K562 (cell line): Measurements from ENCODE around the gene CDC14A. TPM values are rescaled to one million over a fixed set of nuclear protein-coding genes. Genes with fewer than 3 reads are reported as not detected.
A peak's percentile ranks its signal among the peaks of the same experiment; 100 is the strongest.

Experiments
- BRD9 ChIP-seq: fragments of 450-650 bp; IDR thresholded peaks from 2 replicates; pipeline ENCODE4 v1.6.1; 2018; ENCODE audit warnings: low read depth; ENCODE audit not compliant: partially characterized antibody
- DMBX1 ChIP-seq: fragments of 250-450 bp; sonication (Bioruptor Pico); IDR thresholded peaks from 2 replicates; pipeline ENCODE4 v1.8.0; 2022; ENCODE audit warnings: inconsistent platforms, mild to moderate bottlenecking, moderate library complexity, borderline replicate concordance
- ERF ChIP-seq: fragments of 450-650 bp; formaldehyde crosslinking; IDR thresholded peaks from 2 replicates; pipeline ENCODE4 v1.4.0; 2020; ENCODE audit warnings: mild to moderate bottlenecking, mixed read lengths
- ETV6 ChIP-seq, 3 experiments: fragments of 150-350 bp in 1 of 3; sonication (generic) in 1 of 3; formaldehyde crosslinking in 1 of 3; IDR thresholded peaks; 2 replicates each; pipeline versions ENCODE4 v1.6.1 to v1.8.0; 2014 to 2022; ENCODE audit warnings: borderline replicate concordance in 2 of 3, low read depth in 2 of 3, antibody characterized with exemption in 1 of 3, low read length in 1 of 3, mild to moderate bottlenecking in 1 of 3, missing genetic modification reagents in 1 of 3
- GABPA ChIP-seq: fragments of 200-800 bp; sonication (Bioruptor generic); conservative IDR thresholded peaks from 2 replicates; pipeline ENCODE4 v1.6.1; 2016; ENCODE audit warnings: low read depth, missing genetic modification characterization, missing compliant biosample characterization
- HDAC2 ChIP-seq: fragments of 450-650 bp; IDR thresholded peaks from 2 replicates; pipeline ENCODE4 v1.6.1; 2016; ENCODE audit warnings: mild to moderate bottlenecking
- HMGN3 ChIP-seq: IDR thresholded peaks from 2 replicates; pipeline ENCODE4 v1.6.1; 2011; ENCODE audit warnings: borderline replicate concordance, low read depth, mild to moderate bottlenecking, mixed read lengths, low read length; ENCODE audit not compliant: insufficient read length; ENCODE audit errors: extremely low read depth
- JUNB ChIP-seq: fragments of 450-650 bp; formaldehyde crosslinking; conservative IDR thresholded peaks from 2 replicates; pipeline ENCODE4 v1.4.0; 2020; ENCODE audit warnings: mild to moderate bottlenecking
- KLF10 ChIP-seq: fragments of 250-450 bp; sonication (Bioruptor Pico); IDR thresholded peaks from 2 replicates; pipeline ENCODE4 v1.6.1; 2021; ENCODE audit warnings: matching md5 sums
- MECOM ChIP-seq: fragments of 250-450 bp; sonication (Bioruptor Pico); IDR thresholded peaks from 2 replicates; pipeline ENCODE4 v1.8.0; 2022; ENCODE audit warnings: inconsistent platforms
- MTA1 ChIP-seq: fragments of 450-650 bp; IDR thresholded peaks from 2 replicates; pipeline ENCODE4 v1.6.1; 2017; ENCODE audit warnings: borderline replicate concordance
- NCOA4 ChIP-seq: fragments of 450-650 bp; IDR thresholded peaks from 2 replicates; pipeline ENCODE4 v1.6.1; 2018; ENCODE audit warnings: mild to moderate bottlenecking; ENCODE audit not compliant: partially characterized antibody
- NCOA6 ChIP-seq: fragments of 450-650 bp; IDR thresholded peaks from 2 replicates; pipeline ENCODE4 v1.6.1; 2017; ENCODE audit warnings: mild to moderate bottlenecking
- NFE2 ChIP-seq: IDR thresholded peaks from 2 replicates; pipeline ENCODE4 v1.6.1; 2014; ENCODE audit warnings: antibody characterized with exemption, low read depth
- NR2C1 ChIP-seq, 2 experiments: fragments of 450-650 bp; IDR thresholded peaks; 2 replicates each; pipeline ENCODE4 v1.6.1; 2017; ENCODE audit warnings: mild to moderate bottlenecking in 2 of 2, antibody characterized with exemption in 1 of 2, inconsistent platforms in 1 of 2, missing compliant biosample characterization in 1 of 2, missing genetic modification characterization in 1 of 2
- SLC30A9 ChIP-seq: fragments of 250-450 bp; sonication (Bioruptor Pico); IDR thresholded peaks from 2 replicates; pipeline ENCODE4 v1.8.0; 2022; ENCODE audit warnings: mild to moderate bottlenecking, moderate library complexity
- TCF7 ChIP-seq: sonication (generic); IDR thresholded peaks from 2 replicates; pipeline ENCODE4 v1.6.1; 2016; ENCODE audit warnings: antibody characterized with exemption, borderline replicate concordance
- YBX1 ChIP-seq: fragments of 450-650 bp; IDR thresholded peaks from 2 replicates; pipeline ENCODE4 v1.7.1; 2016; ENCODE audit warnings: mild to moderate bottlenecking
- ZSCAN32 ChIP-seq: fragments of 450-650 bp; formaldehyde crosslinking; IDR thresholded peaks from 2 replicates; pipeline ENCODE4 v1.4.0; 2020; ENCODE audit warnings: mild to moderate bottlenecking, moderate library complexity
- polyA plus RNA-seq, 8 experiments: library from polyadenylated mRNA; depleted of rRNA in 4 of 8; stranded (reverse) in 5 of 8; unstranded in 3 of 8; fragments of >200 nt; fragmentation: Nextera tagmentation in 2 of 8; fragmentation: Illumina TruSeq in 1 of 8; extraction: Ambion mirVana in 2 of 8; extraction: Trizol in 1 of 8; gene quantifications; 2 replicates each; pipeline versions ENCODE4 v1.2.1 to v1.2.3, GENCODE V29; 2011 to 2014; ENCODE audit warnings: inconsistent platforms in 1 of 8, missing spikeins in 1 of 8
- total RNA-seq, 7 experiments: library from RNA; depleted of rRNA in 6 of 7; stranded (reverse); fragments of >200 nt in 6 of 7; fragmentation: Illumina TruSeq in 2 of 7; extraction: Trizol in 2 of 7; gene quantifications; 2 replicates each; pipeline versions ENCODE4 v1.2.1 to v1.2.3, GENCODE V29; 2011 to 2021; ENCODE audit warnings: low replicate concordance in 1 of 7
- TF ChIP-seq, protein P1 (sequence below), 2 experiments: fragments of 450-650 bp in 1 of 2; sonication (generic) in 1 of 2; formaldehyde crosslinking; conservative IDR thresholded peaks; 2 replicates each; pipeline versions ENCODE4 v1.4.0 to v1.8.1; 2020 to 2022; ENCODE audit warnings: mild to moderate bottlenecking in 1 of 2, missing genetic modification reagents in 1 of 2
- TF ChIP-seq, protein P2 (sequence below): IDR thresholded peaks from 2 replicates; pipeline ENCODE4 v1.6.1; 2012; ENCODE audit warnings: low read depth, low read length, improper control_type of control experiment, borderline replicate concordance
- TF ChIP-seq, protein P3 (sequence below), 2 experiments: fragments of 450-650 bp in 1 of 2; sonication (generic) in 1 of 2; formaldehyde crosslinking in 1 of 2; IDR thresholded peaks in 1 of 2; conservative IDR thresholded peaks in 1 of 2; 2 replicates each; pipeline versions ENCODE4 v1.6.1 to v1.8.1; 2016 to 2023; ENCODE audit warnings: mild to moderate bottlenecking in 2 of 2, moderate library complexity in 2 of 2, inconsistent platforms in 1 of 2, missing genetic modification reagents in 1 of 2
- TF ChIP-seq, protein P4 (sequence below): fragments of 250-450 bp; sonication (Bioruptor Pico); IDR thresholded peaks from 2 replicates; pipeline ENCODE4 v1.9.0; 2021; ENCODE audit warnings: mild to moderate bottlenecking

The CDC14A gene
- total and polyA plus RNA-seq, 9 of the 15 experiments (the other 6 are each of a cell fraction or from before 2014, with no cell fraction given), result 17.0 to 74.3 (median 33.4) TPM

DNA sequence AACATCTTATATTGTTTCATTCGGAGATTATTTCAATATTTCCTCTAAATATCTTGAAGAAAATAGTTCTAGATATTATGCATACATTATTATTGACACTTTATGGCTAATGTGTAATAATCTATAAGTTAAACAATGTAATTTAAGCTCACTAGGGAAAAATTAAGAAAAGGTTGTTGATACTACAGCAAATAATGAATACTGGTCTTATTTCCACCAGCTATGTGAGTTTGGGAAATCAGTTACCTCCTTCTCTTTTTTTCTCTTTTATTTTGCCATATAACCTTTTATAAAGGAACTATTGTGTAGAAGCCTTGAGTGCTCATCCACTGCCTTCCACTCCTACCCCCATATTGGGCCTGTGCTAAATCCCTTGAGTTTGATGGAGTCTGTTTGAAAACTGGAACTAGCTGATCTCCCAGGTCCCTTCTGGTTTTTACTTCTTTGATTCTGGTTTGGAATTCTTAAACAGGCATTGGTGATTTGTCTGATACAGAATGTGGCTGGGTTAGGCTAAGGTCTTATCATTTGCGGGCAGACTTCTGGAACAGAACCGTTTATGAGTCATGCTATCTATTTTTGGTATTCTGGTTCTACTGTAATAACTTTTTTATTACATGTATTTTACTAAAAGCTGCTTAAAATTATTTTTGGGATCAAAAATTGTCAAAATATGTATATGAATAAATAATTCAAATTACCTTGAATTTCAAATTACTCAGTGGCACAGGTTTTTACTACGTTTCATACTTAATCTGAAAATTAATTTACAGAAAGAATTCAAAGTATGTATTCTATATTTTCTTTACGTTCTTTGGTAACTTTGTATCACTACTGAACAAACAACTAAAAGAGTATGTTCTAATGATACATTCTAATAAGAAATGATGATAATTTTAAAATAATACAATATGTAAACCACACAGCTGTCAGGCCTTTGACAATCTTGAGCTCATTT is 5.0 kb upstream of the CDC14A start (continued):
- TF ChIP-seq, protein P1, sequence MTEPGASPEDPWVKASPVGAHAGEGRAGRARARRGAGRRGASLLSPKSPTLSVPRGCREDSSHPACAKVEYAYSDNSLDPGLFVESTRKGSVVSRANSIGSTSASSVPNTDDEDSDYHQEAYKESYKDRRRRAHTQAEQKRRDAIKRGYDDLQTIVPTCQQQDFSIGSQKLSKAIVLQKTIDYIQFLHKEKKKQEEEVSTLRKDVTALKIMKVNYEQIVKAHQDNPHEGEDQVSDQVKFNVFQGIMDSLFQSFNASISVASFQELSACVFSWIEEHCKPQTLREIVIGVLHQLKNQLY (CRISPR knock-in tag; conservative IDR thresholded peaks at IDR 0.05), result 0 out of 4 replicates have a peak, but pooled peaks of 1 of the 2 experiments have one; percentile 29
- TF ChIP-seq KLF10 (CRISPR knock-in tag), result no peak
- TF ChIP-seq HMGN3, result peak; percentile 33
- TF ChIP-seq ZSCAN32, result no peak
- TF ChIP-seq JUNB, result 0 out of 2 replicates have a peak, but pooled peaks have one; percentile 36
- peak; percentile 91 for TF ChIP-seq BRD9
- no peak for TF ChIP-seq NCOA4
- TF ChIP-seq YBX1, result no peak
- TF ChIP-seq NCOA6, result peak; percentile 61; the same call in 1 of the 2 replicates
- TF ChIP-seq MTA1, result 0 out of 2 replicates have a peak, but pooled peaks have one; percentile 51
- TF ChIP-seq, protein P2, sequence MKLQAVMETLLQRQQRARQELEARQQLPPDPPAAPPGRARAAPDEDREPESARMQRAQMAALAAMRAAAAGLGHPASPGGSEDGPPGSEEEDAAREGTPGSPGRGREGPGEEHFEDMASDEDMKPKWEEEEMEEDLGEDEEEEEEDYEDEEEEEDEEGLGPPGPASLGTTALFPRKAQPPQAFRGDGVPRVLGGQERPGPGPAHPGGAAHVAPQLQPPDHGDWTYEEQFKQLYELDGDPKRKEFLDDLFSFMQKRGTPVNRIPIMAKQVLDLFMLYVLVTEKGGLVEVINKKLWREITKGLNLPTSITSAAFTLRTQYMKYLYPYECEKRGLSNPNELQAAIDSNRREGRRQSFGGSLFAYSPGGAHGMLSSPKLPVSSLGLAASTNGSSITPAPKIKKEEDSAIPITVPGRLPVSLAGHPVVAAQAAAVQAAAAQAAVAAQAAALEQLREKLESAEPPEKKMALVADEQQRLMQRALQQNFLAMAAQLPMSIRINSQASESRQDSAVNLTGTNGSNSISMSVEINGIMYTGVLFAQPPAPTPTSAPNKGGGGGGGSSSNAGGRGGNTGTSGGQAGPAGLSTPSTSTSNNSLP, result peak; percentile 98
- TF ChIP-seq ERF, result 0 out of 2 replicates have a peak, but pooled peaks have one; percentile 57
- TF ChIP-seq, protein P3, sequence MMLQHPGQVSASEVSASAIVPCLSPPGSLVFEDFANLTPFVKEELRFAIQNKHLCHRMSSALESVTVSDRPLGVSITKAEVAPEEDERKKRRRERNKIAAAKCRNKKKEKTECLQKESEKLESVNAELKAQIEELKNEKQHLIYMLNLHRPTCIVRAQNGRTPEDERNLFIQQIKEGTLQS (IDR thresholded peaks at IDR 0.05), result peak; percentile 98
- TF ChIP-seq, protein P3 (CRISPR knock-in tag; conservative IDR thresholded peaks at IDR 0.05), result peak; percentile 92; the same call in 1 of the 2 replicates
- no peak for TF ChIP-seq TCF7
- TF ChIP-seq GABPA (tag), result no peak; the same call in 1 of the 2 replicates
- 0 out of 4 replicates have a peak, but pooled peaks of 1 of the 2 experiments have one; percentile 46 for TF ChIP-seq ETV6 (IDR thresholded peaks at IDR 0.05; ENCODE audit: borderline replicate concordance in 1 of 2, low read depth in 2 of 2, low read length in 1 of 2)
- TF ChIP-seq ETV6 (CRISPR knock-in tag; IDR thresholded peaks at IDR 0.05; ENCODE audit: borderline replicate concordance), result no peak
- no peak for TF ChIP-seq MECOM (CRISPR knock-in tag)
- TF ChIP-seq, protein P4, sequence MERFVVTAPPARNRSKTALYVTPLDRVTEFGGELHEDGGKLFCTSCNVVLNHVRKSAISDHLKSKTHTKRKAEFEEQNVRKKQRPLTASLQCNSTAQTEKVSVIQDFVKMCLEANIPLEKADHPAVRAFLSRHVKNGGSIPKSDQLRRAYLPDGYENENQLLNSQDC (CRISPR knock-in tag), result no peak
- TF ChIP-seq DMBX1 (CRISPR knock-in tag), result peak; percentile 42; the same call in 1 of the 2 replicates
- peak; percentile 55 for TF ChIP-seq NFE2
- TF ChIP-seq SLC30A9 (CRISPR knock-in tag), result no peak
- TF ChIP-seq HDAC2, result peak; percentile 82
- TF ChIP-seq NR2C1 (IDR thresholded peaks at IDR 0.05), result peak; percentile 21; the same call in 1 of the 2 replicates
- no peak for TF ChIP-seq NR2C1 (tag; IDR thresholded peaks at IDR 0.05)
